Measurements from ENCODE around the gene OR2V2.
"Not testable (repeated sequence)": the region's sequence is repeated elsewhere in the genome, so short reads cannot be mapped to it uniquely, and the experiment has no call there.

The OR2V2 gene

GRCh38 chr5:181173027-181173419 lies 25.6 kb downstream of the OR2V2 start:
- no peak for DNase-seq (ENCODE audit: low spot score)
- in situ Hi-C loops (cut with MboI; ENCODE audit: low sequenced_read_pairs, unreplicated experiment), result no loop called here
- no peak for TF ChIP-seq CTCF (IDR thresholded peaks at IDR 0.05; ENCODE audit: borderline replicate concordance, control extremely low read depth, extremely low read depth, insufficient read depth, missing control alignments)

DNA sequence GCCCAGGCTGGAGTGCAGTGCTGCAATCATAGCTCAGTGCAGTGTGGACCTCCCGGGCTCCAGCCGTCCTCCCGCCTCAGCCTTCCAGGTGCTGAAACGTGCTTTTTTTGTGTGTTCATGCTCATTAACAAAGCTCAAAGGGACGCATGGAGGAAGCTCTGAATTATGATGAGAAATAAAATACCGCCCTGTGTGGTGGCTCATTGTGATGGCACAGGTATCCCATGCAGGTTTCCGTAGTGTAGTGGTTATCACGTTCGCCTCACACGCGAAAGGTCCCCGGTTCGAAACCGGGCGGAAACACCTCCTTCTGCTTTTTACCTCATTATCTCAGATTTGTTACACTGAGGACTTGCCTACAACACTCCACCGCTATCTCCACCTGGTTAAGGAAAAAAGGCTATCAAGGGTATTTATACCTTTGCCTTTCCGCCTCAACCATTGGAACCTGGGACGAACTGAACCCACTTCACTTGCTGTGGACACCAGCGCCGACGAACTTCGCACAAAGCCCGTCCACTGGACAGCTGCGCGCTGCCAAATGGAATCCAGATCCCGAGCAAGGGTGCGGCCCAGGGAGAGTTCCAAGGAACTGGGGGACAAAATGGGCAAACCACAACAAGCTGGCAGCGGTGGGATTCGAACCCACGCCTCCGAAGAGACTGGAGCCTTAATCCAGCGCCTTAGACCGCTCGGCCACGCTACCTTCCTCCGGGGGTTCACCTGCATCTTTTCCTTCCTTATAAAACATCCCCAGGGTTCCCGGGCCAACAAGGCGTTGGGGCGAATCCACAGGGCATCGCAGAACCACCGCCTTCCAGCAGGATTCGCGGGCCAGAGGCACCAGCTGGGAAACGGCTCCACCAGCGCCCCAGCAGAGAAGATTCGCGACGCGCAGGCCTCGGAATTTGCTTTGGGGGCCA lies 26.3 kb downstream of the OR2V2 start:
- no peak for DNase-seq (ENCODE audit: low spot score)
- in situ Hi-C loops (cut with MboI; ENCODE audit: low sequenced_read_pairs, unreplicated experiment), result no loop called here
- no peak for TF ChIP-seq CTCF (IDR thresholded peaks at IDR 0.05; ENCODE audit: borderline replicate concordance, control extremely low read depth, extremely low read depth, insufficient read depth, missing control alignments)

DNA sequence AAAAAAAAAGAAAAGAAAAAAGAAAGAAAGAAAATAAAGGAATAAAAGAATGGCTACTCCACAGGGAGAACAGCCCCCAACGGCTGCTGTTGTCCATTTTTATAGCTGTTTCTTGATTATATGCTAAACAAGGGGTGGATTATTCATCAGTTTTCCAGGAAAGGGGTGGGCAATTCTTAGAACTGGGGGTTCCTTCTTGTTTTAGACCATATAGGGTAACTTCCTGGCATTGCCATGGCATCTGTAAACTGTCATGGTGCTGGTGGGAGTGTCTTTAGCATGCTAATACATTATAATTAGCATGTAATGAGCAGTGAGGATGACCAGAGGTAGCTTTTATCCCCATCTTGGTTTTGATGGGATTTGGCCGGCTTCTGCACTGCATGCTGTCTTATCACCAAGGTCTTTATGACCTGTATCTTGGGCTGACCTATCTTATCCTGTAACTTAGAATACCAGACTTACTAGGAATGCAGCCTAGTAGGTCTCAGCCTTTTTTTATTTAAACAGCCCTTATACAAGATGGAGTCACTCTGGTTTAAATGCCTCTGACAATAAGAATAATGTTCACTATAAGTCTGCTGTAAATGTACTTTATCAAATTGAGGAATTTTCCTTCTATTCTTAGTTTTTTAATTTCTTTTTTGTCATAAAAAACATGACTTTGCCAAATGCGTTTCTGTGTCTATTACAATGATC lies 29.0 kb downstream of the OR2V2 start:
- no peak for TF ChIP-seq CTCF (IDR thresholded peaks at IDR 0.05; ENCODE audit: borderline replicate concordance, control extremely low read depth, extremely low read depth, insufficient read depth, missing control alignments)
- no peak for DNase-seq (ENCODE audit: low spot score)
- in situ Hi-C loops (cut with MboI; ENCODE audit: low sequenced_read_pairs, unreplicated experiment), result no loop called here

GRCh38 chr5:181177559-181177958 lies 30.2 kb downstream of the OR2V2 start:
- in situ Hi-C loops (cut with MboI; ENCODE audit: low sequenced_read_pairs, unreplicated experiment), result not testable (repeated sequence)
- peak; percentile 2 for DNase-seq (ENCODE audit: low spot score)

- in situ Hi-C loops (cut with MboI; ENCODE audit: low sequenced_read_pairs, unreplicated experiment), result no loop called here
- TF ChIP-seq CTCF (IDR thresholded peaks at IDR 0.05; ENCODE audit: borderline replicate concordance, control extremely low read depth, extremely low read depth, insufficient read depth, missing control alignments), result peak; percentile 79
- DNase-seq (ENCODE audit: low spot score), result peak; percentile 77
Observed at GRCh38 chr5:181181650-181182565, 34.5 kb downstream of the OR2V2 start.

DNA sequence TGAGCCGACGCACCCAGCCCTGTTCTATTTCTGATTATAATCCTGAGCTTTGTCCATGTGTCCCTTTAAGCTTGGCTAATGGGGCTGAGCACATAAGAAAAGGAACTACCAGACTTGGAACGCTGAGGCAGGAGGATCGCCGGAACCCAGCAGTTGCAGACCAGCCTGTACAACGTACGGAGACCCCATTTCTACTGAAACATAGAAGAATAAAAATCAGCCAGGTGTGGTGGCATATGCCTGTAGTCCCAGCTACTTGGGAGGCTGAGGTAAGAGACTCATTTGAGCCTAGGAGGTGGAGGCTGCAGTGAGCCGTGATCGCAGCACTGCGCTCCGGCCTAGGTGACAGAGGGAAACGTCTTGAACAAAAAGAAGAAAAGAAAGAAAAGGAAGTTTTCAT lies 35.3 kb downstream of the OR2V2 start:
- in situ Hi-C loops (cut with MboI; ENCODE audit: low sequenced_read_pairs, unreplicated experiment), result no loop called here
- no peak for TF ChIP-seq CTCF (IDR thresholded peaks at IDR 0.05; ENCODE audit: borderline replicate concordance, control extremely low read depth, extremely low read depth, insufficient read depth, missing control alignments)
- DNase-seq (ENCODE audit: low spot score), result no peak
